Ammon's horn (tissue), 1 donor: ENCODE results near the gene NDUFA3.

Experiments
- DNase-seq: peaks from one replicate; pipeline ENCODE4 v3.0.0-alpha.2; 2016; ENCODE audit warnings: low spot score

NDUFA3 gene

DNA sequence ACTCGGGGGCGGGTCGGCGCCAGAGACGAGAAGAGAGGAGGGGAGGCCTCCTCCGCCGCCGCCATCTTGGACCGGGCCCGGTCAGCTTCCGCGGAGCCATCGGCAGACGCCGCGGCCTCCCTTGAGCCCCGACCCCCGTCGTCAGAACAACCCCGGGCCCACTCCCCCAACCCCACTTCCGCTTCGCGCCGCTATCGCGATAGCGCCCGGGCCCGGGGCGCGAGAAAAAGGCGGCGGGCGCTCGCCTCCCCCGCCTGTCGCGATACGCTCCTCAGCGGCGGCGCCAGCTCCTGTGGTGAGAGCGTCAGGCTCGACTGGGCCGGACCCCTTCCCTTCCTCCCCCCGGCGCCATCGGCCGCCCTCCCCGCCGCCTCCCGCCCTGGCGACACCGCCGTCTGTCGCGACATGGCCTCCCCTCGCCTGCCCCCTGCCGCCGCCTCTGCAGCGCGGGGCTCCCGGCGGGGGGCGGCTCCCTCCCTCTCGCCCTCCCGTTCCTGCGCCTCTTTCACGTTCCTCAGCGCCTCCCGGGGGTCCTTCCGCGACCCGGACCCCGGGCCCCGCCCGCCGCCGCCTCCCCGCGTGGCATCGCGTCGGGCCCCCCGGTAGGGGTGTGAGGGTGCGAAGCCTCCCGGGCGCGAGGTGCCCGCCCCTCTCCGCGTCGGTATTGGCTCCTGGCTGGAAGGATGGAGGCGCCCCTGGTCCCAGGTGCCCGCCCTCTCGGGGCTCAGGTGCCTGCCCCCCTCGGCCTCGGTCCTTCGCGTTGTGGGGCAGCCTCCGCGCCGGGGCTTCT is 35.2 kb downstream of the NDUFA3 start, which contains the start of gene CNOT3:
CNOT3 (plus strand) TSS at position 64 of the 790 bp plus-strand sequence. CDS start 5,217 bp downstream, outside the sequence.
- DNase-seq, result no peak

DNA sequence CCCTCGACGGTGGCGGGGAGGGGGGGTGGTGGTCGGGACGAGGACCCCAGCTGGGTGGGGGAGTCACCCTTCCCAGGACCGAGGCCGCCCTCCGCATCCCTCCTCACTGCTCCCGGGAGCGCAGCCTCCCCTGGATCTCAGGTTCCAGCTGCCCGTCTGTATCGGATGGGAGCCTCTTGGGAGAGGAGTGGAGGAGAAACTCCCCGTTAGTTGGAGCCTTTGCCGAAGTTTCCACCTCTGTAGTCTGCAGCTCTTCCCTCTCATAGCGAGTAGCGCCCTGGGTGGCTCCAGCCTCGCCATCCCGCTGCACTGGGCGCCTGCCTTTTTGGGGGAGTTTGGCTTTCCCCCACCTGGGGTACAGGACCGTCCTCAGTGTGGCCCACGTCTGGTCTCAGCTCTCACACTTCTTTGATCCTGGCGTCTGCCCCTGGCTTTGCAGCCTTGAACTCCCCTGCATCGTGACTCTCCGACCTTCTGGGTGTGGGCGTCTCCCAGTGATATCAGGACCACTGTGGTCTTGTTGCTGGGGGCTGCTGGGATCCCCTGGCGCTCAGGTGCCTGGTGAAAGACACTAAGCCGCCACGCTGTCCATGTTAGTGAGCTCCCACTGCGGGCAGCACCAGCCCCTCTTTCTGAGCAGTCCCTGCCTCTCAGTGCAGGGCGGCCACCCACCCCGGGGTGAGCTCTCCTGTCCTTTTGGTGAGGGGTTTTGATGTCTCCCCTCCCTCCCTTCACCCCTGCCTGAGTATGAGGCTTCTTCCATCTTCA is 36.0 kb downstream of the NDUFA3 start:
- no peak for DNase-seq

DNA sequence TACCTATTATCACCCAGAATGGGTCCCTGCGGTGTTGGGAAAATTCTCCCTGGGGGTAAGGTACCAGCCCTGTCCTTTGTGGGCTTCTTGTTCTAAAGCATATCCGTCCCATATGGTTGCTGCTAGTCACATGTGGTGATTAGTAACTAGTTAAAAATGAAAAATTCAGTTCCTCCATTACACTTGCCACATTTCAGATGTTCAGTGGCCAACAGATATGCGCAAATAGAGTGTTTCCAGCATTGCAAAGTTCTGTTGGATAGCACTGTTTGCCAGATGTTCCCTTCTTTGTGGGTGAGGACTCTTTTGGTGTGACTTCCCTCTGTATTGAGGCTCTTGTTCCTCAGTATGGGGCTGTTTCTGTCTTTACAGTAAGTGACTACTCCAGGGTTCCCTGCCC is 38.7 kb downstream of the NDUFA3 start:
- no peak for DNase-seq

DNA sequence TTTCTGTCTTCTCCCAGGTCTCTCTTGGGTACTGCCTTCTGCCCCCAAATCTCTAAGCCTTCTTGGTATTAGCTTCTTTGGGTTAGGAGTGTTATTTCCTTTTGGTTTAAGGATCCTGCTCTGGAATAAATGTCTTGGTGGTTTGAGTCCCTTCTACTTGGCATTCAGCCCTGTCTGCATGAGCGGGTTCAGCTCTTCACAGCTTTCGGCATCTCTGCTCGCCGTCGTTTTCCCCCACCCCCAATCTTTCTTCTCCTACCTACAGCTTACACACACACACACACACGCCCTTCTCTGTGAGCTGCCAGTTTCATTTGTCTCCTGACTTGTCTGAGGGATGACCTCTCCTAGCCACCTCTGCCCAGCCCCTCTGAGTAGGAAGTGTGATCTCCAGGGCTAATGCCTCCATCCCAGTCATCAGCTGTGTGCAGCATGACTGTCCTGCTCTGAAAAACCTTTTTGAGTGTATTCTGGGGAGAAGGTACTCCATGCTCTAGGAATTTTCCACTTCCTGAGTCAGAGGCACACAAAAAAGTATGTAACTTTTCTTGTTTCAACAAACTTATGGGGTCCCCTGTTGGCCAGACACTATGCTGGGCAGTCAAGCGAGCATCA is 39.6 kb downstream of the NDUFA3 start:
- DNase-seq, result no peak

DNA sequence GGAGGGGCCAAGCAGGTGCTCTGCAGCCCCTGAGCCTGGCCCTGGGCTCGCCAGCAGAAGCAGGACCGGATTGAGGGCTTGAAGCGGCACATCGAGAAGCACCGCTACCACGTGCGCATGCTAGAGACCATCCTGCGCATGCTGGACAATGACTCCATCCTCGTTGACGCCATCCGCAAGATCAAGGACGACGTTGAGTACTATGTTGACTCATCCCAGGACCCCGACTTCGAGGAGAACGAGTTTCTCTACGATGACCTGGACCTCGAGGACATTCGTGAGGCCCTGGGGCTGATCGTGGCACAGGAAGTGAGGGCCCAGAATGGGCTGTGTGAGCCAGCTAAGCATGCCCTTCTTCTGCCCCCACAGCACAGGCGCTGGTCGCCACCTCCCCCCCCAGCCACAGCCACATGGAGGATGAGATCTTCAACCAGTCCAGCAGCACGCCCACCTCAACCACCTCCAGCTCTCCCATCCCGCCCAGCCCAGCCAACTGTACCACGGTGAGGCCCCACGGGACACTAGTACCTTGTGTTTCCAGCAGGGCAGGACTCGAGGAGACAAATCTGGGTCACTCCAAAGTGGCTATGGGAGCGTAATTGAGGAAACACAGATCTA is 43.0 kb downstream of the NDUFA3 start:
- DNase-seq, result no peak

DNA sequence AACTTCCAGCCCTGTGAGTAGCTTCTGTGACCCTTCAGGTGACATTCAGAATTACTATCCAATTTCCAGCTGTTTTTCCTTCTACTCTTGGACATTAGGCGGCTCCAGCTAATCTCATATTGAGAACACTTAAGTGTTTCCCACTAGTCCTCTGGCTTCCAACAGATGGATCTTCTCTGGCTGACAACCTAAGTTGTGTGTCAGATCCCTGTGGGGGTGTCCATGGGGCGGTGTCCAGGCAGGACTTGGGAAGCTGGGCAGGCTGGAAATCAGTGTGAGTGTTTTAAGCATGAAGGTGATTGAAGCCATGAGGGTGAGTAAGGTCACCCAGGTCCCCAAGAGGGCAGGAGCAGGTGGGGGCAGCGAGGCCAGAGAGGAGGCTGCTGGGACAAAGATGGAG is 45.0 kb downstream of the NDUFA3 start:
- DNase-seq, result no peak

DNA sequence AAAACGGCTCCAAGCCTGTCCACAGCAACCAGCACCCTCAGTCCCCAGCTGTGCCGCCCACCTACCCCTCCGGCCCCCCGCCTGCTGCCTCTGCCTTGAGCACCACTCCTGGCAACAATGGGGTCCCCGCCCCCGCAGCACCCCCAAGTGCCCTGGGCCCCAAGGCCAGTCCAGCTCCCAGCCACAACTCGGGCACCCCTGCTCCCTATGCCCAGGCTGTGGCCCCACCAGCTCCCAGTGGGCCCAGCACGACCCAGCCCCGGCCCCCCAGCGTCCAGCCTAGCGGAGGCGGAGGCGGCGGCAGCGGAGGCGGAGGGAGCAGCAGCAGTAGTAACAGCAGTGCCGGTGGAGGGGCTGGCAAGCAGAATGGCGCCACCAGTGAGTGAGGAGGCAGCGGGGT is 45.5 kb downstream of the NDUFA3 start:
- DNase-seq, result no peak

DNA sequence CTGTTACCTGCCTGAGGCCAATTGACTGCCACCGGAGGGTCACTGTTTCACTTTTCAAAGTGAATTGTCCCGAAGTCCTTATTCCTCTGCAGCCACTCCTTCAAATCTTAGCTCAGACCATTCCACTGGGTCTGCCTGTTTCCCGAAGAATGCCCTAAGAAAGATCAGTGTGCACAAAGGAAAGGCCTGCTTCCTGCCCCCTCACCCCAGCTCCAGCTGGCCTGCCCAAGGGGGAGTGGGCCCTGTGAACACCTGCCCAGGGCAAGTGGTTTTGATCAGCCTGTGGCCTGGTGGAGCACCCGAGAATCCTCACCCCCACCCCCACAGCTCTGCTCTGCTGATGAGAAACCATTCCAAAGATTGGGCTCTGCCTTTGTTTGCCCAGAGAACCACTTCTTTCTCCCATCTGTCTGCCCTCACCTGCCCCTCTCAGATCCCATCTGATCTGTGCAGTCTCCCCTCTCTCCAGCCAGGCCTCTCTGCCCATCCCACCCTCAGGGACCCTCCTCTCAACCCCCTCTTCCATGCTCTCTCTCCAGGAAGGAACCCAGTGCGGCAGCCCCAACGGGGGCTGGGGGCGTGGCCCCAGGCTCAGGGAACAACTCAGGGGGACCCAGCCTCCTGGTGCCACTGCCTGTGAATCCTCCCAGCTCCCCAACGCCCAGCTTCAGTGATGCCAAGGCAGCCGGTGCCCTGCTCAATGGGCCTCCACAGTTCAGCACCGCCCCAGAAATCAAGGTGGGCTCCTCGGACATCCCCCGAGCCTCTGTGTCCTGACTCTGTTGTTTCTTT is 46.6 kb downstream of the NDUFA3 start:
- no peak for DNase-seq

DNA sequence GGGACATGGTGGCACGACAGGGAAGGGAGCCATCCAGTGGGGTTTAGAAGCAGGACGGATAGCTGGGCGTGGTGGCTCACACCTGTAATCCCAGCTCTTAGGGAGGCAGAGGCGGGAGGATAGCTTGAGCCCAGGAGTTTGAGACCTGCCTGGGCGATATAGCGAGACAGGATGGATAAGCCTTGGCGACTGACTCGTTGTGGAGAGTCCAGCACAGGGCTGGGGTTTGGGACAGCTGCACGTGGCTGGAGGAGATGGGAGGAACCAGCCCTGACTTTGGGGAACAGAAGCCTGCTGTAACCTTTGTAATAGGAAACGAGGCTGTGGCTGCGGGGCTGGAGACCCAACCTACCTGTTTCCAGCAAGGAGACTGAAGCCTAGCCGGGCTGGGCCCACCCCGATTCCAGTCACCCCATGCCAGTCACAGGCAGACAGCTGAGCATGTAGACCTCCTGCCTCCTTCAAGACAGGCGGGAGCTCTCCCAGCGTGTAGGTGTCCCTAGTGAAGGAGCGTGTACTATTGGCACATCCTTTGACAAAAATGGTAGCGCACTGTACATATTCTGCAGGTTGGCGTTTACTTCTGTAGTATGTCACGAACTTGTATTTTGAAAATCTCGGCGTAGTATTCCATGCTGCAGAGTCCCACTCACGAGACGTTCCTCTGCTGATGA is 48.8 kb downstream of the NDUFA3 start:
- no peak for DNase-seq

DNA sequence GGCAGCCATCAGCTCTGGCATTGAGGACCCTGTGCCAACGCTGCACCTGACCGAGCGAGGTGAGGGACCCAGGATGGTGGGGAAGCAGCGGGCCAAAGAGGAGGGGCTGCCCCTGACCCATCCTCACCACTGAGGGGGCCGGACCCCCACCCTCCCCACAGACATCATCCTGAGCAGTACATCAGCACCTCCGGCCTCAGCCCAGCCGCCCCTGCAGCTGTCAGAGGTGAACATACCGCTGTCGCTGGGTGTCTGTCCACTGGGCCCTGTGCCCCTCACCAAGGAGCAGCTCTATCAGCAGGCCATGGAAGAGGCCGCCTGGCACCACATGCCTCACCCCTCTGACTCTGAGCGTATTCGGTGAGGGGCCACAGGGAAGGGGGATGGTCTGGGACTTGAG is 49.6 kb downstream of the NDUFA3 start:
- DNase-seq, result no peak

DNA sequence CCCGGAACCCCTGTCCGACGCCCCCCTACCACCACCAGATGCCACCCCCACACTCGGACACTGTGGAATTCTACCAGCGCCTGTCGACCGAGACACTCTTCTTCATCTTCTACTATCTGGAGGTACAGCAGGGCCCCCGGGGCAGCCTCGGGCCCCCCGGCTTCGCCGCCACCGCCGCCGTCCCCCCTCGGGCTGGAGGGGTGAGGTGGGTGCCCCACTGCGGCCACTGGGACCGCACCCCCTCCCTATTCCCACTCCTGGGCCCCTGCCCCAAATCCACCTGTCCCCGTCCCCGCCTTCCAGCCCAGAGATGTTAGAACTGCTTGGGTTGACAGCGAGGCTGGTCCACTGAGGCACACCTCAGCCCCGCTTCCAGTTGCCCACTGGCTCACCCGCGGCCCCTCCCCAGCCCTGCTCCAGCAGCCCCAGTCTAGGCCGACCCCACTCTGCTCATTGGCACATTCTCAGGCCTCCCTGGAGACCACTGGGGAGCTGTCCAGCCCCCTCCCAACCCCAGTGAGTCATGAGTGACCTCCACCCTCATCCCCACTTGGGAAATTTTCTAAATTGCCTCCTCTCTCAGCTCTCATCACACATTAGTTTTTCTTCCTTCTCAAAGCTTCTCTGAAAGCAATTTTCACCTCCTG is 50.3 kb downstream of the NDUFA3 start:
- DNase-seq, result no peak

DNA sequence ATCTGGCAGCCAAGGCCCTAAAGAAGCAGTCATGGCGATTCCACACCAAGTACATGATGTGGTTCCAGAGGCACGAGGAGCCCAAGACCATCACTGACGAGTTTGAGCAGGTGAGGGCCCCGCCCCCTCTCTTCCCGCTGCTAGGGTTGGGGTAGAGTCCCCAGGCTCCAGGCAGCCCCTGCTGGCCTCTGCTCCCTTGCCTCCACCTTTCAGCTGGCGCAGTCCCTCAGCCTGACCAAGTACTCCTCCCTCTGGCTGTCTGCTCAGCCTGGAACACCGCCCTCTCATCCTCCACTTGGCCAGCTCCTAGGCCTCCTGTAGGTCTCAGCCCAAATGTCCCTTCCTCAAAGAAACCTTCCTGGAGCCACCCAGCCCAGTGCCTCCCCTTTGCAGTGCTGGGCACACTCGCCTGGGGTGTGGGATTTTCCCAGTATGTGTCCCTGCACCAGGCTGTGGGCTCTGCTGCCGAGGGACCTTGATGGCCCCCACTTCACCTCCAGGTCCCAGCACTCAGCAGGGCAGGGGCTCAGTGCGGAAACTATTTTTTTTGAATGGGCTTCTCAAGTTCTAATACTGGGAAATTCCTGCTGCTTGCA is 51.2 kb downstream of the NDUFA3 start:
- DNase-seq, result no peak

DNA sequence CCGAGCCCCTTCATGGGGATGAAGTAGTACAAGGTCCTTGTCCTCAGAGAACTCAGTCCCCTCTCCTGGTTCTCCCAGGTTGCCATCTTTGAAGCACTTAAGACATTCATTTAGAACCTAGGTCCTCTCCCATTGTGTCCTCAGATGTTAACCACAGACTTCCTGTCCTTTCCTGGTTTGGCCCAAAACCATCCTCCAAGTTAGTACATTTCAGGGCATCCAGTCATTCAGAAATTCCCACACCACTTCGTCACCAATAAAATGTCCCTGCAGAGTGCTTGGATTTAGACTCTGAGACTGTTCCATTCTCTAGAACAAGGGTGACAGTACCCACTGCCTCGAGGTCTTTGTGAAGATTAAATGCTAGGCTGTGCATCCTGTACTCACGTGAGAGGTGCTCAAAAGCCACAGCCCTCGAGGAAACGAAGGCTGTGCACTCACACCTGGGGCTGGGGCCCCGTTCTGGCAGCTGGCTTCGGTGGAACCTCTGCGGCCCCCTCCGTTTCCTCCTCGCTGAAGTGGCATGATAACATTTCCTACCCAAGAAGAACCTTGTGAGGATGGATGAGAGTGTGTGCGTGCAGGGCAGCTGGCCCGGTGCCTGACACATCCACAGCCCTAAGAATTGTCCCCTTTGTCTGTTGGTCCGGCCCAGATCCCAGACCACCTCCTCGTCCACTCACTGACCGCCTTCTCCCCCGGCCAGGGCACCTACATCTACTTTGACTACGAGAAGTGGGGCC is 52.1 kb downstream of the NDUFA3 start:
- DNase-seq, result no peak

DNA sequence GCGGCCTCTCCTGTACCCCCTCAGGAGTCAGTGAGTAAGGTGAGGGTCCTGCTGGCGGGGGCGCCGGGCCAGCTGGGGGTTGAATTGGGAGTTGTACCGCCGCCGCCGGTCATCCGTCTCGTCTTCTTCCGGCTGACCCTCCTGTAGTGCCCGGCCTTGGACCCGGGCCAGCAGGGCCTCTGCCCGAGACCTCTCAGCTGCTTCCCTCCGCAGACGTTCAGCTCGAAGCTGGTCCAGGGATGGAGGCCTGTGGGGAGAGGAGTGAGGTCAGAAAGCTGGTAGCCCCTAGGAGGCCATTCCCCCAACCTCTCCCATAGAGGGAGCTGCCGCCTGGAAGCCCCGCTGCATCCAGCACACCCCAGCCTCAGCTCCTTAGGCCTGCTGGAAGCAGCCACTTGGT is 53.0 kb downstream of the NDUFA3 start:
- no peak for DNase-seq

DNA sequence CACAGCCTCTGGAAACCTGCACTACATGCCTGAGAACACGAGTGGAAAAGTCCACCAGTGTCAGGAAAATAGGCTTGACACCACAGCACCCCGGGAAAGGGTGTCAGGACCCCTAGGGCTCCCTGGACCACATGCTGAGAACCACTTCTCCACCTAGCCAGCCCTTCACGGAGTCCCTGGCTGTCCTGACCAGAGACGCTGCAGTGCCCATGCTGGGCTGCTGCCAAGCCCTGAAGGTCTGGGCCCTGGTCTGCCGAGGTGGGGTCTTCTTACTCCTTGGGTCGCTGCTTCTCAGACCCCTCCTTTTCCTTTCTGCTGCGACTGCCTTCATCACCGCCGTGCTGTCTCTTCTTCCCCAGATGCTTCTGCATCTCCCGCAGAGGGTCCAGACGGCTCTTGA is 53.8 kb downstream of the NDUFA3 start:
- DNase-seq, result no peak

DNA sequence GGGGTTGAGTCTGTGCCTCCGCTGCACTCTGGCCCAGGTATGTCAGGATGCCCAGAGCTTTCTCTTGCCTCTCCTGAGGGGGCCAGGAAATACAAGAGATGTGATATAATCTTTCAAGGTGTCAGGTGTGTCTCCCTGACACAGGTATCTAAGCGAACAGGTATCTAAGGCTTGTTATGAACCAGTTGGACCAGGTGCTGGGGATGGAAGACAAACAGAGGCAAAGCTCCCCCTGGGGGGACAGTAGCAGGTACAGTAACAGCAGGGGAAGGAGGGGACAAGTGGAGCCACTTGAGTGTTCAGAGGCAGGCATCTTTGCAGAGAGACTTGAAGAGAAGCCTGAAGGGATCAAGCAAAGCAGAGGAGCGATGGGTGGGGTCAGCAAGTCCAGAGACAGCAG is 54.3 kb downstream of the NDUFA3 start:
- no peak for DNase-seq
